HepG2 (cell line): ENCODE results near the gene SCN9A. TPM values are rescaled to one million over a fixed set of nuclear protein-coding genes. Genes with fewer than 3 reads are reported as not detected.

Source experiments
- ATAC-seq: fragments of 200-7000 bp; cut with Tn5 transposase; 3 replicates; pipeline ENCODE4 v1.9.1; 2020; ENCODE audit warnings: mild to moderate bottlenecking, moderate library complexity
- BruUV-seq: library from RNA; stranded (reverse); fragments of 400-500 nt; replicated peaks from 2 replicates; lab custom pipeline; 2021; lab: Mats Ljungman, UMichigan
- CTCF ChIA-PET: fragments of 300-600 bp; formaldehyde crosslinking; extraction: SDS; loops from one replicate; lab custom pipeline; 2021; ENCODE audit warnings: low total read pairs, inconsistent platforms, low intra/inter-chr PET ratio; lab: Yijun Ruan, JAX
- POLR2A ChIA-PET: fragments of 350-600 bp; sonication (Branson Sonifier 250); formaldehyde crosslinking; loops from one replicate; lab custom pipeline; 2020; ENCODE audit warnings: antibody characterized with exemption, inconsistent platforms; lab: Yijun Ruan, JAX
- DNase-seq: peaks from one replicate; pipeline ENCODE4 v3.0.0-alpha.2; 2015; ENCODE audit warnings: low spot score
- FAIRE-seq: peaks from 3 replicates; lab custom pipeline; 2011; peaks lifted over from hg19 to GRCh38; lab: Jason Lieb, UNC
- H2AFZ ChIP-seq: one replicate; pipeline ENCODE4 v1.6.1; 2011; ENCODE audit warnings: low read length, inconsistent platforms
- H3K27ac ChIP-seq: fragments of 300-600 bp; 3 replicates; pipeline ENCODE4 v1.8.0; 2011; ENCODE audit warnings: mixed run types, mild to moderate bottlenecking, mixed read lengths, low read length, inconsistent platforms; ENCODE audit not compliant: insufficient read depth; ENCODE audit errors: extremely low read length
- H3K27me3 ChIP-seq, 2 experiments: fragments of 200-600 bp in 1 of 2; 2 replicates in 1 of 2; 3 replicates in 1 of 2; pipeline versions ENCODE4 v1.6.0 to v1.8.0; 2011; ENCODE audit warnings: low read length in 2 of 2, mild to moderate bottlenecking in 2 of 2, moderate library complexity in 2 of 2, inconsistent platforms in 1 of 2; ENCODE audit not compliant: insufficient read depth in 2 of 2, control insufficient read depth in 1 of 2
- H3K36me3 ChIP-seq, 2 experiments: fragments of 200-600 bp in 1 of 2; replicated peaks in 1 of 2; 2 replicates in 1 of 2; 3 replicates in 1 of 2; pipeline versions ENCODE4 v1.5.1 to v1.8.0; 2011; ENCODE audit warnings: low read length in 2 of 2, inconsistent platforms in 1 of 2; ENCODE audit not compliant: insufficient read depth in 2 of 2, control insufficient read depth in 1 of 2
- H3K4me1 ChIP-seq: 2 replicates; pipeline ENCODE4 v1.5.1; 2012; ENCODE audit warnings: low read length, inconsistent platforms; ENCODE audit not compliant: insufficient read depth
- H3K4me2 ChIP-seq: 2 replicates; pipeline ENCODE4 v1.6.0; 2011; ENCODE audit warnings: low read depth, low read length, inconsistent platforms
- H3K4me3 ChIP-seq, 3 experiments: fragments of 200-600 bp in 1 of 3; sonication (generic), shearing (Covaris generic) in 1 of 3; replicated peaks in 1 of 3; 2 replicates each; pipeline ENCODE4 v1.5.1; 2011 to 2016; ENCODE audit warnings: low read length in 3 of 3, inconsistent platforms in 2 of 3, low read depth in 2 of 3, mild to moderate bottlenecking in 2 of 3, control low read depth in 1 of 3, mixed read lengths in 1 of 3; ENCODE audit not compliant: insufficient read depth in 1 of 3
- H3K79me2 ChIP-seq: one replicate; pipeline ENCODE4 v1.6.1; 2011; ENCODE audit warnings: low read length, inconsistent platforms; ENCODE audit not compliant: insufficient read depth
- H3K9ac ChIP-seq: 2 replicates; pipeline ENCODE4 v1.6.0; 2011; ENCODE audit warnings: mild to moderate bottlenecking, low read depth, low read length, inconsistent platforms; ENCODE audit not compliant: insufficient read depth
- H3K9me3 ChIP-seq: 2 replicates; pipeline ENCODE4 v1.5.1; 2012; ENCODE audit warnings: mild to moderate bottlenecking, low read length
- H4K20me1 ChIP-seq: 2 replicates; pipeline ENCODE4 v1.6.0; 2011; ENCODE audit warnings: inconsistent platforms, mild to moderate bottlenecking, low read length, moderate library complexity; ENCODE audit not compliant: insufficient read depth
- HHEX ChIP-seq: IDR thresholded peaks from 2 replicates; pipeline ENCODE4 v1.6.1; 2016; ENCODE audit warnings: control low read depth
- KDM5A ChIP-seq: fragments of 200-600 bp; sonication (generic); IDR thresholded peaks from 2 replicates; pipeline ENCODE4 v1.7.0; 2018; ENCODE audit warnings: antibody characterized with exemption, mild to moderate bottlenecking, low read length, borderline replicate concordance
- KLF15 ChIP-seq: sonication (generic); formaldehyde crosslinking; IDR thresholded peaks from 2 replicates; pipeline ENCODE4 v1.8.1; 2023; ENCODE audit warnings: borderline replicate concordance, mild to moderate bottlenecking, inconsistent platforms, missing genetic modification reagents, mixed read lengths
- KLF16 ChIP-seq, 2 experiments: sonication (generic) in 1 of 2; formaldehyde crosslinking in 1 of 2; IDR thresholded peaks; 2 replicates each; pipeline versions ENCODE4 v1.6.1 to v1.8.0; 2016 to 2023; ENCODE audit warnings: missing genetic modification reagents in 2 of 2, missing compliant biosample characterization in 1 of 2
- MEIS2 ChIP-seq: sonication (generic); formaldehyde crosslinking; IDR thresholded peaks from 2 replicates; pipeline ENCODE4 v1.9.0; 2021; ENCODE audit warnings: mild to moderate bottlenecking, missing genetic modification reagents
- NKX3-1 ChIP-seq: sonication (generic); formaldehyde crosslinking; IDR thresholded peaks from 2 replicates; pipeline ENCODE4 v1.5.0; 2020; ENCODE audit warnings: missing genetic modification reagents
- PAF1 ChIP-seq: IDR thresholded peaks from 2 replicates; pipeline ENCODE4 v1.6.1; 2016; ENCODE audit warnings: missing genetic modification reagents, missing compliant biosample characterization
- POGZ ChIP-seq: sonication (generic); formaldehyde crosslinking; IDR thresholded peaks from 2 replicates; pipeline ENCODE4 v1.4.0; 2020; ENCODE audit warnings: mild to moderate bottlenecking, missing genetic modification reagents
- PRPF4 ChIP-seq: fragments of 200-400 bp; formaldehyde crosslinking; IDR thresholded peaks from 2 replicates; pipeline ENCODE4 v1.6.1; 2016; ENCODE audit warnings: low read length, low read depth; ENCODE audit not compliant: poor library complexity, severe bottlenecking
- RAD21 ChIP-seq: fragments of 450-650 bp; formaldehyde crosslinking; IDR thresholded peaks from 2 replicates; pipeline ENCODE4 v1.5.0; 2020; ENCODE audit warnings: mild to moderate bottlenecking
- RCOR2 ChIP-seq: IDR thresholded peaks from 2 replicates; pipeline ENCODE4 v1.6.1; 2016; ENCODE audit warnings: missing biosample characterization, missing genetic modification reagents
- TOPORS ChIP-seq: sonication (generic); formaldehyde crosslinking; IDR thresholded peaks from 2 replicates; pipeline ENCODE4 v1.8.0; 2023; ENCODE audit warnings: mild to moderate bottlenecking, missing genetic modification reagents
- YY1 ChIP-seq: IDR thresholded peaks from 2 replicates; pipeline ENCODE4 v1.6.1; 2011; ENCODE audit warnings: low read length, low read depth, moderate library complexity, mild to moderate bottlenecking; ENCODE audit not compliant: insufficient read depth, insufficient replicate concordance
- ZBTB20 ChIP-seq: sonication (generic); formaldehyde crosslinking; IDR thresholded peaks from 2 replicates; pipeline ENCODE4 v1.8.1; 2023; ENCODE audit warnings: missing genetic modification reagents, low read depth, mild to moderate bottlenecking, borderline replicate concordance
- ZBTB42 ChIP-seq: sonication (generic); formaldehyde crosslinking; IDR thresholded peaks from 2 replicates; pipeline ENCODE4 v1.5.0; 2020; ENCODE audit warnings: mild to moderate bottlenecking, missing genetic modification reagents
- ZNF256 ChIP-seq: sonication (generic); formaldehyde crosslinking; conservative IDR thresholded peaks from 2 replicates; pipeline ENCODE4 v1.4.0; 2020; ENCODE audit warnings: missing genetic modification reagents
- ZNF468 ChIP-seq: sonication (generic); formaldehyde crosslinking; IDR thresholded peaks from 2 replicates; pipeline ENCODE4 v1.8.0; 2022; ENCODE audit warnings: mild to moderate bottlenecking, moderate library complexity, missing genetic modification reagents
- WGBS: methylation state at CpG from one replicate; pipeline ENCODE4 v1.1.6; 2017; ENCODE audit warnings: low lambda C conversion rate; 5-methylcytosine and 5-hydroxymethylcytosine counted together
- in situ Hi-C: cut with HindIII; loops from 2 replicates; pipeline ENCODE4 v1.10.0; 2017; ENCODE audit warnings: low pct_unique_long_range_greater_than_20kb; ENCODE audit not compliant: extremely low pct_ligation_motif_present
- intact Hi-C: fragments of 100-400 bp; cut with micrococcal nuclease; formaldehyde crosslinking; loops from one replicate; pipeline ENCODE4 v1.10.0; 2022; ENCODE audit not compliant: unreplicated experiment
- polyA plus RNA-seq, 8 experiments: library from polyadenylated mRNA; depleted of rRNA in 3 of 8; stranded (reverse) in 7 of 8; unstranded in 1 of 8; fragments of >200 nt; fragmentation: Illumina TruSeq in 4 of 8; extraction: Trizol in 4 of 8; gene quantifications; 2 replicates each; pipeline versions ENCODE4 v1.2.1 to v1.2.3, GENCODE V29; 2011 to 2016; ENCODE audit warnings: low read depth in 4 of 8, missing spikeins in 1 of 8, mixed read lengths in 1 of 8; ENCODE audit not compliant: insufficient read depth in 1 of 8
- total RNA-seq, 5 experiments: library from RNA; depleted of rRNA; stranded (reverse); fragments of >200 nt; fragmentation: Illumina TruSeq; extraction: Trizol; gene quantifications; 2 replicates each; pipeline ENCODE4 v1.2.3, GENCODE V29; 2016; ENCODE audit warnings: low read depth in 1 of 5
- TF ChIP-seq, protein P1 (sequence below): sonication (generic); IDR thresholded peaks from 2 replicates; pipeline ENCODE4 v1.6.1; 2016; ENCODE audit warnings: low read depth, borderline replicate concordance
- TF ChIP-seq, protein P2 (sequence below): sonication (generic); formaldehyde crosslinking; IDR thresholded peaks from 2 replicates; pipeline ENCODE4 v1.9.0; 2022; ENCODE audit warnings: missing genetic modification reagents, mild to moderate bottlenecking, borderline replicate concordance
- TF ChIP-seq, protein P3 (sequence below): sonication (generic); formaldehyde crosslinking; IDR thresholded peaks from 2 replicates; pipeline ENCODE4 v1.5.1; 2020; ENCODE audit warnings: missing genetic modification reagents, mild to moderate bottlenecking, borderline replicate concordance

Gene SCN9A
- total and polyA plus RNA-seq, 2 of the 13 experiments (the other 11 are each of a cell fraction or from before 2014, with no cell fraction given): 15.3 to 24.3 TPM

DNA sequence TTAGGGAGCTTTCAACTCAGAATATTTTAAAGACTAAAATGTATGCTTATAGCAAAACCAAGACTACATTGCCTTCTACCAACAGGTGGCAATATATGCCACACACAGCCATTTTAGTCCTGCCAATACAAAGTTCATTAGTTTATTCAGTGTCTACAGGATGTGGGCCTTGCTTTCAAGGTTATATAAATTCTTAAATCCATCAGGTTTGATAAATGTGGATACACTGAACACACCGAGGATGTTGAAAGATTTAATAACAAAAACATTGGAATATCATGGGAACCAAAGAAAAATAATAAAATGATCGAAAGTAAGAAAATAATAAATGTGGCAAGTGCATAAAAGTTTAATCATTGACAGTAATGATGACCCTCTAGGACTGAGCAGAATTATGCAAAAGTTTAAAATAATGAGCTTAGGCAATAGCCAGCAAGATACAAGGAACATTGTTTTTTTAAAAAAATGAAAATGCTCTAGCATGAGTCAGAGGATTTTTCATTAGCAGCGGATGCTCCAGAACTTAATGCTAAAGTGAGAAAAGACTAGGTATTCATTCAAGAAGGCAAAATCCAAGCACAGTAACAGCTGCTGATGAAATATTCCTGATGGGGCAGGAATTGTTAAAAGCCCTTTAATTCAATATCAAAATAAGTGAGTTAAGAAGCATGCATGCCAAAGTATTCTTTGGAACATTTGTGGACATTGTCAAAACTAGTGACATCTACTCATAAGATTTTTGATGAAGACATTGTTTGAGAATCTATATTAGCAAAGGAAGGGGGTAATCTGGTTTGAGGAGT, 14.2 kb downstream of the SCN9A start:
- FAIRE-seq: peak; percentile 69
- 65% methylated on average over 3 of the region's 3 CpGs for WGBS
- peak; percentile 79 for DNase-seq
- TF ChIP-seq HHEX (CRISPR knock-in tag) (no peak), KLF16 (CRISPR knock-in tag; IDR thresholded peaks at IDR 0.05) (peak in 1 of 2 experiments; percentile 72; a peak in 1 of 4 replicates), POGZ (CRISPR knock-in tag) (peak; percentile 51), MEIS2 (CRISPR knock-in tag) (no peak), KLF15 (no peak), ZBTB42 (CRISPR knock-in tag) (no peak), PAF1 (CRISPR knock-in tag) (no peak), PRPF4 (no peak), YY1 (peak; percentile 67), ZNF468 (no peak), RCOR2 (CRISPR knock-in tag) (0 out of 2 replicates have a peak, but pooled peaks have one; percentile 65), TOPORS (CRISPR knock-in tag) (no peak), RAD21 (peak; percentile 78), KDM5A (peak; percentile 36; the same call in 1 of the 2 replicates), ZNF256 (CRISPR knock-in tag) (no peak), NKX3-1 (CRISPR knock-in tag) (no peak), ZBTB20 (no peak)
- TF ChIP-seq, protein P1, sequence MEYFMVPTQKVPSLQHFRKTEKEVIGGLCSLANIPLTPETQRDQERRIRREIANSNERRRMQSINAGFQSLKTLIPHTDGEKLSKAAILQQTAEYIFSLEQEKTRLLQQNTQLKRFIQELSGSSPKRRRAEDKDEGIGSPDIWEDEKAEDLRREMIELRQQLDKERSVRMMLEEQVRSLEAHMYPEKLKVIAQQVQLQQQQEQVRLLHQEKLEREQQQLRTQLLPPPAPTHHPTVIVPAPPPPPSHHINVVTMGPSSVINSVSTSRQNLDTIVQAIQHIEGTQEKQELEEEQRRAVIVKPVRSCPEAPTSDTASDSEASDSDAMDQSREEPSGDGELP: no peak
- TF ChIP-seq, protein P2, sequence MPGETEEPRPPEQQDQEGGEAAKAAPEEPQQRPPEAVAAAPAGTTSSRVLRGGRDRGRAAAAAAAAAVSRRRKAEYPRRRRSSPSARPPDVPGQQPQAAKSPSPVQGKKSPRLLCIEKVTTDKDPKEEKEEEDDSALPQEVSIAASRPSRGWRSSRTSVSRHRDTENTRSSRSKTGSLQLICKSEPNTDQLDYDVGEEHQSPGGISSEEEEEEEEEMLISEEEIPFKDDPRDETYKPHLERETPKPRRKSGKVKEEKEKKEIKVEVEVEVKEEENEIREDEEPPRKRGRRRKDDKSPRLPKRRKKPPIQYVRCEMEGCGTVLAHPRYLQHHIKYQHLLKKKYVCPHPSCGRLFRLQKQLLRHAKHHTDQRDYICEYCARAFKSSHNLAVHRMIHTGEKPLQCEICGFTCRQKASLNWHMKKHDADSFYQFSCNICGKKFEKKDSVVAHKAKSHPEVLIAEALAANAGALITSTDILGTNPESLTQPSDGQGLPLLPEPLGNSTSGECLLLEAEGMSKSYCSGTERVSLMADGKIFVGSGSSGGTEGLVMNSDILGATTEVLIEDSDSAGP: no peak
- TF ChIP-seq, protein P3, sequence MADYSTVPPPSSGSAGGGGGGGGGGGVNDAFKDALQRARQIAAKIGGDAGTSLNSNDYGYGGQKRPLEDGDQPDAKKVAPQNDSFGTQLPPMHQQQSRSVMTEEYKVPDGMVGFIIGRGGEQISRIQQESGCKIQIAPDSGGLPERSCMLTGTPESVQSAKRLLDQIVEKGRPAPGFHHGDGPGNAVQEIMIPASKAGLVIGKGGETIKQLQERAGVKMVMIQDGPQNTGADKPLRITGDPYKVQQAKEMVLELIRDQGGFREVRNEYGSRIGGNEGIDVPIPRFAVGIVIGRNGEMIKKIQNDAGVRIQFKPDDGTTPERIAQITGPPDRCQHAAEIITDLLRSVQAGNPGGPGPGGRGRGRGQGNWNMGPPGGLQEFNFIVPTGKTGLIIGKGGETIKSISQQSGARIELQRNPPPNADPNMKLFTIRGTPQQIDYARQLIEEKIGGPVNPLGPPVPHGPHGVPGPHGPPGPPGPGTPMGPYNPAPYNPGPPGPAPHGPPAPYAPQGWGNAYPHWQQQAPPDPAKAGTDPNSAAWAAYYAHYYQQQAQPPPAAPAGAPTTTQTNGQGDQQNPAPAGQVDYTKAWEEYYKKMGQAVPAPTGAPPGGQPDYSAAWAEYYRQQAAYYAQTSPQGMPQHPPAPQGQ: no peak

More for the DNA sequence above, 14.2 kb downstream of the SCN9A start:
- H3K27ac ChIP-seq: peak overlapping the region; percentile 5
- BruUV-seq: no TSS peak
- no peak overlapping the region for H3K4me2 ChIP-seq
- H2AFZ ChIP-seq: no peak overlapping the region
- H3K4me1 ChIP-seq: peaks cover 32% of the 10 kb centered on the region
- intact Hi-C loops: loop anchor here (1.0 kb wide), 5 partner anchors 11 to 155 kb away; no protein-coding TSS in a partner anchor
- peaks cover 16% of the 10 kb centered on the region for H3K79me2 ChIP-seq
- CTCF ChIA-PET: interaction anchor here (1.4 to 4.0 kb wide), 3 partner anchors 23 to 155 kb away, joined by 9 to 56 read pairs (median 19); no protein-coding TSS in a partner anchor
- H3K9ac ChIP-seq: no peak overlapping the region
- no peaks in the 10 kb centered on the region for H3K9me3 ChIP-seq
- no peak overlapping the region for H3K4me3 ChIP-seq
- ATAC-seq: peak; percentile 96
- no peaks in the 10 kb centered on the region for H4K20me1 ChIP-seq
- in situ Hi-C loops: no loop called here
- no peaks in the 10 kb centered on the region; a peak in 1 of 5 replicates for H3K36me3 ChIP-seq
- no peaks in the 10 kb centered on the region for H3K27me3 ChIP-seq
- POLR2A ChIA-PET: interaction anchor here (1.6 kb wide), 1 partner anchor 14 kb away, joined by 9 read pairs; the partner anchor contains the start of gene SCN9A
